Kidney (tissue), 11 donors: ENCODE data around the gene PDE4DIP. TPM values are rescaled to one million over a fixed set of nuclear protein-coding genes. Genes with fewer than 3 reads are reported as not detected.
"Not testable (repeated sequence)": the region's sequence is repeated elsewhere in the genome, so short reads cannot be mapped to it uniquely, and the experiment has no call there.

Source experiments
- DNase-seq, 5 donors: peaks; one replicate each; pipeline ENCODE4 v3.0.0-alpha.2; 2013 to 2020
- FAIRE-seq: peaks from 2 replicates; lab custom pipeline; 2012; peaks lifted over from hg19 to GRCh38; lab: Jason Lieb, UNC
- H3K27ac ChIP-seq, 2 donors: one replicate each; pipeline ENCODE4 v1.7.0; 2013; ENCODE audit warnings: low read depth in 2 of 2, low read length in 2 of 2, inconsistent platforms in 1 of 2
- H3K27me3 ChIP-seq: one replicate; pipeline ENCODE4 v1.7.1; 2013; ENCODE audit warnings: low read length, inconsistent platforms; ENCODE audit not compliant: control insufficient read depth, insufficient read depth
- H3K36me3 ChIP-seq, 3 donors: one replicate each; pipeline versions ENCODE4 v1.7.0 to v1.7.1; 2013; ENCODE audit warnings: low read length in 3 of 3, control low read depth in 1 of 3, inconsistent platforms in 1 of 3; ENCODE audit not compliant: insufficient read depth in 3 of 3, control insufficient read depth in 2 of 3
- H3K4me1 ChIP-seq, 3 donors: one replicate each; pipeline versions ENCODE4 v1.7.0 to v1.7.1; 2013; ENCODE audit warnings: low read length in 3 of 3, inconsistent platforms in 1 of 3, low read depth in 1 of 3; ENCODE audit not compliant: control insufficient read depth in 2 of 3, insufficient read depth in 2 of 3
- H3K4me3 ChIP-seq, 3 donors: one replicate each; pipeline versions ENCODE4 v1.7.0 to v1.8.1; 2013; ENCODE audit warnings: low read length in 3 of 3, control low read depth in 1 of 3, inconsistent platforms in 1 of 3
- H3K9ac ChIP-seq, 3 donors: one replicate each; pipeline versions ENCODE4 v1.7.0 to v1.7.1; 2013; ENCODE audit warnings: low read length in 3 of 3, control low read depth in 1 of 3, inconsistent platforms in 1 of 3
- H3K9me3 ChIP-seq, 3 donors: one replicate each; pipeline versions ENCODE4 v1.7.0 to v1.7.1; 2013; ENCODE audit warnings: low read length in 3 of 3, control low read depth in 1 of 3, inconsistent platforms in 1 of 3; ENCODE audit not compliant: control insufficient read depth in 2 of 3, insufficient read depth in 1 of 3
- intact Hi-C: fragments of 100-400 bp; cut with DNase I; formaldehyde crosslinking; loops from one replicate; pipeline ENCODE4 v1.11.1; 2022
- polyA plus RNA-seq: library from polyadenylated mRNA; stranded (reverse); fragments of 350-450 nt; fragmentation: Illumina TruSeq; extraction: RNeasy Lipid Tissue Mini Kit (QIAGEN cat#74804); gene quantifications from one replicate; pipeline ENCODE4 v1.2.3, GENCODE V29; 2014; ENCODE audit warnings: low read depth, low replicate concordance; ENCODE audit not compliant: insufficient read depth
- total RNA-seq: library from RNA; stranded (reverse); fragmentation: NEBNext Ultra II Directional; extraction: Animal tissue kit (Norgen Biotek cat#: 25700); gene quantifications from one replicate; pipeline ENCODE4 v1.2.1, GENCODE V29; 2021
- donor health status: control.
- donor health status: control.
- donor health status: DM: yes; HTN: yes; CAD: no.
- donor health status: Normal renal cell carcinoma (clear cell type).

The PDE4DIP gene
- total and polyA plus RNA-seq, 2 donors from 2014 or later = 50.1 to 148 TPM

DNA sequence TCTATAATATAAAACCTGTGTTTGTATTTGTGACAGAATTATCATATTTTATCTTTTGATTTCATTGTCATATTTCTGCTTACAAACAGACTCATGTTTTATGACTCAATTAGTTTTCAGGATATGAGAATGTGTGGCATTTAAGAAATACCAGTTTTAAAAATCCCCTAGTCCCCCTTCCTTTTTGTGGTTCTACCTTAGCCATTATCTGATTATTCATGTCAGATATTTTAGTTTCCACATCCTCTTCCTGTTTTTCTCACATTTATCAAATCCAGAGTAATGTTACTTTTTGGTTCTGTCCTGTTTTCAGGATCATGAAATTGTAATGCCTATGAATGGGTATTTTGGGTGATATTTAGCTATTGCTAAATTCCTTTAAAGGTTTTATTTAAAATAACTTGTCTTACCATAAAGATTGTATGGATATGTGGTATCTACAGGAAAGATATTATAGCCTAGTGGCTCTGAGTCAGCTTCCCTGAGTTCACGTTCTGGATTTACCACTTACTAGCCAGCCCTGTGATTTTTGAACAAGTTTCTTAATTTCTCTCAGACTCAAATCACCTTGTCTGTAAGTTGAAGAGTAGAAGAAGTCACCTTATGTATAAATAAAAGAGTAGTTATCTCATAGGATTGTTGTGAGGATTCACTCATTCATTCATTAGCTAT is 131.8 kb downstream of the PDE4DIP start:
- H3K9ac ChIP-seq, intact Hi-C loops: not testable (repeated sequence)

DNA sequence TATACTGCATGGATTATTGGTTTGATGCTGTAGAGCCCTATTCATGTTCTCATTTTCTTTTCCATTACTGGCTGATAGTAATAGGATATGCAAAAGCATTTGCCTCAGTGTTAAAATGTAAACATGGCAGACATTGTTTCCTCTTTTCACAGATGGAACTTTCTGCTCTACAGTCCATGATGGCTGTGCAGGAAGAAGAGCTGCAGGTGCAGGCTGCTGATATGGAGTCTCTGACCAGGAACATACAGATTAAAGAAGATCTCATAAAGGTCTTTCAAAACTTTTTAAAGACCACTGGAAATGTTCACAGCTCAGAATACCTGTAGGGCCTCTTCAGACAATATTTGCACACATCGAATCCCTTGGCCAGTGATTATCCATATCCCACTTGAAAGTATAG is 133.6 kb downstream of the PDE4DIP start:
- H3K9me3 ChIP-seq, H3K4me1 ChIP-seq, H3K27ac ChIP-seq, H3K4me3 ChIP-seq, FAIRE-seq, H3K9ac ChIP-seq, intact Hi-C loops, H3K27me3 ChIP-seq, DNase-seq: not testable (repeated sequence)
- peaks cover 2 to 20% (median 19%) of the 10 kb centered on the region in 3 donors for H3K36me3 ChIP-seq

More for the DNA sequence above, 131.8 kb downstream of the PDE4DIP start:
- H3K4me3 ChIP-seq, H3K27me3 ChIP-seq, FAIRE-seq, DNase-seq, H3K9me3 ChIP-seq, H3K27ac ChIP-seq, H3K4me1 ChIP-seq: not testable (repeated sequence)
- peaks cover 0 to 20% (median 13%) of the 10 kb centered on the region in 3 donors for H3K36me3 ChIP-seq

DNA sequence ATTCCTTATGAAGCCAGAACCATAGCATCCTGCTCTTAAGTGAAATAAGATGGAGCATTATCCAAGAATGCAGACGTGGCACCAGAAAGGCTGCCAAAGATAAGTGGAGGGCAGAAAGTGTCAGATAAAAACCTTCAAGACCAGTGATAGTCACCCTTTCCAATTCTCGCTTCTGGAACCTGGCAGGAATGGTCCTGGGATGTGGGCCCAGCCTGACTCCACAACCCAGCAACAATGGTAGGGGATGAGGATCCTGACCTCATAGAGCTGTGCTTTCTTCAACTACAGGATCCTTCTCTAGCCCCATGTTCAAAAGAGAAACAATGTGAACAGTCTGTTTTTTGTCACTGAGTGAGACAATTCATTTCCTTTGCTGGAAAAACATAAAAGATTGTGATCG is 145.2 kb downstream of the PDE4DIP start:
- FAIRE-seq, intact Hi-C loops, H3K4me3 ChIP-seq, H3K9ac ChIP-seq, H3K4me1 ChIP-seq, H3K27me3 ChIP-seq, H3K27ac ChIP-seq, H3K36me3 ChIP-seq, DNase-seq, H3K9me3 ChIP-seq: not testable (repeated sequence)

DNA sequence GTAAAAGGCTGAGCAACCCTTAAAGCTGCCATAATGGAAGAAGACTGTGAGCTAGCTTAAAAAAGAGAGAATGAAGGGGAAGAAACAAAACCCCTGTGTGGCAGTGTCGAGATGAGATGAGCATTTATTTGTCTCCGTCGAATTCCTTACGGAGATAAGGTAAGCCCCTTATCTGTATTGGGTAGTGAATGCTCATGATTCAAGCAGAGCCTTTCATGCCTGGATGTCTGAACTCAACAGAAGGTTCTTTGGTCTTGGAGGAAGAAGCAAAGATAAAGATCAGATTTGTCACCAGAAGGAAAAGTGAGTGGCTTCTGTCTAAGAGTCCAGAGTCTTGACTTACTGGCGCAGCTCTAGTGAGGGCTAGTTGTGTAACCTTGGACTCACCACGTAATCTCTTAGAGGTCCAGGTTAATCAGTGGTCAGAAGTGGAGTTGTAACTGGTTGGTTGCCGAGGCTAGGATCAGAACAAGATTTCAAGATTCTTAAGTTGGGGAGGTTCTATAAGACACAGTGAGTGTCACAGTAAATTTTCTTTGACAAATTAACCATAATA is 146.1 kb downstream of the PDE4DIP start:
- FAIRE-seq, DNase-seq, H3K27me3 ChIP-seq: not testable (repeated sequence)

DNA sequence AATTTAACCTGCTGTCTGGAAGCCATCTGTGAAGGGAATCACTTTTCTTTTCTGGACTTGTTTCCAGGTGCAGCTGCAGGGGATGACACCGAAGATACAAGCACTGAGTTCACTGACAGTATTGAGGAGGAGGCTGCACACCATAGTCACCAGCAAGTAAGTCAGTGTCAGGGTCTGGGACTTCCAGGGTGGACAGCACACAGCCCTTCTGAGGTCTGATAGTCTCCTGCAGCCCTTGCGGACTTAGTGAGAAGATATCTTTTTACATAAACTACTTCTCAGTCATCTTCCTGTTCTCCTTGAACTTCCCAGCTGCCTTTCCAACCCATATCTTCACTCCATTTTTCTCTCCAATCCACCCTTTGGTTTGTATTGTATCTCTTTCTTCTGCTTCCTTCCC is 147.6 kb downstream of the PDE4DIP start:
- H3K9ac ChIP-seq, H3K4me3 ChIP-seq, H3K9me3 ChIP-seq, H3K36me3 ChIP-seq, DNase-seq, H3K27ac ChIP-seq, H3K4me1 ChIP-seq, H3K27me3 ChIP-seq, intact Hi-C loops, FAIRE-seq: not testable (repeated sequence)

More for the DNA sequence above, 146.1 kb downstream of the PDE4DIP start:
- H3K9me3 ChIP-seq, H3K9ac ChIP-seq, H3K4me3 ChIP-seq, H3K27ac ChIP-seq, H3K4me1 ChIP-seq, intact Hi-C loops, H3K36me3 ChIP-seq: not testable (repeated sequence)

DNA sequence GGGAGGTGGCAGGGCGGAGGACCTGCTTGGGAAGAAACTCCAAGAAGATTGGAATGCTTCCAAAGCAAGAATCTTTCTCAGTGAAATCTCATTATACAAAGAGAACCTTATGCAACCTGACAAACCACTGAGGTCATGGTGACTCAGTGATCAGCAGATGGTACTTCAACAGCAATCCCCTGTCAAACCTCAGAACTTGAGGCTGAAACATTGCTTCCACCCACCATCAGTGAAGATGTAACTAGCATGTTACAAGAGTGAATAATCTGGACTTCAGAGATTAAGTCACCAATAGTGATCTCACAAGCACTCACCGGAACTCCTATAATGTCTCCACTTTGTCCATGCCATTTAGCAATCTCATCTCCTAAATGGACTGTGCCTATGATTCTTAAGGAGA is 148.1 kb downstream of the PDE4DIP start:
- H3K9ac ChIP-seq, H3K4me3 ChIP-seq, DNase-seq, H3K27ac ChIP-seq, H3K27me3 ChIP-seq, H3K4me1 ChIP-seq, H3K36me3 ChIP-seq, FAIRE-seq, intact Hi-C loops, H3K9me3 ChIP-seq: not testable (repeated sequence)

DNA sequence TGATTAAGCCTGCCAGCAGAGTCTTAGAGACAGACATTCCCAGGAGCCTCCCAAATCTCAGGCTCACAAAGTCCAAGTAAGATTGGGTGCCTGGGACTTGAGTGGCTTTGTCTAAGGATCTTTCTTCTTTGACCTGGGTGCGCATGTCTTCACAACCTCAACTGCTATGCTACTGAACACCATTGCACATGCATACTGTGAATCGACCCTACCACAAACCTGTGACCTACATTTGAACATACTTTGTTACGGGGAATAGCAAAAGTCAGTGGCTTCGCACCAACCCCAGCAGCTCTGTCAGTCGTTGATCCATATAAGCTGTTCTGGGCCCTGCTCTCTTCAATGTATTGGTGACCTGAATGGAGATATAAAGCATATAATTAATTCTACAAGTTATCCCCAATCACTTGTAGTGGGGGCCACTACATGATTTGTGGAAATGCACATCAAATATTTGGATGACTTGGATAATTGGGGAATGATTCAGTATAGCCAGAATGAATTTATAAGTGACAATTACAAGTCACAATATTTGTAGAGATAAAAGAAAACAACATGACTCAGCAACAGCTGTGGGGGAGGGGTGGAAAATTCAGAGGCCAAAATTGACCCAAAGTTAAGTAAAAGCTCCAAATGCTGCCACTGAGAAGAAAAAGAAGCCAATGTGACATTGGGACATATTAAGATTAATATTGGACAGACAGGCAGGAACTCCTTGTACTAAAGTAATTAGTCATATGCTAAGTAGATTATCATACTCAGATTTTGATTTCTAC is 152.4 kb downstream of the PDE4DIP start:
- H3K27ac ChIP-seq, H3K36me3 ChIP-seq, H3K4me3 ChIP-seq, FAIRE-seq, intact Hi-C loops, H3K27me3 ChIP-seq, H3K9ac ChIP-seq, H3K4me1 ChIP-seq, H3K9me3 ChIP-seq: not testable (repeated sequence)
- DNase-seq = peak in 1 of 5 donors; percentile 26

DNA sequence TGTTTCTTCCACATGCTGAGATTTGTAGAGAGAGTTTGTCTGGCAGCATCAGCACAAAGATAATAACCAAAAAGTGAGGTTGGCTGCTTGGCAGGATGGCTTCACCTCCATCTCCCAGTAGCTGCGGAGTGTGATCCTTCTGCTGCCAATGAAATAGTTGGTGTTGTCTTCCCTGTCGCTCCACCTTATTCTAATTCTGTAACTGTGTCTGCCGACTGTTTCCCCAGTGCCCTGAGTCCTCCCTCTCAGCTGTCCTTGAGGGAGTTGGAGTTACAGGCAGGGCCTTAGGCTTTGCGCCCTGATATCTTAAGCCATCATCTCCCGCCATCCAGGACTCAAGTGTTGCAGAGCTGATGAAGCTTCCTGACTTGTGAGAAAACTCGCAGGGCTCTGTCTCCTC is 153.2 kb downstream of the PDE4DIP start:
- H3K9ac ChIP-seq, FAIRE-seq, H3K9me3 ChIP-seq, intact Hi-C loops, DNase-seq, H3K27me3 ChIP-seq, H3K36me3 ChIP-seq, H3K27ac ChIP-seq, H3K4me1 ChIP-seq, H3K4me3 ChIP-seq: not testable (repeated sequence)
